AG09309 (cell line): ENCODE data around the gene NUP50.
A peak's percentile ranks its signal among the peaks of the same experiment; 100 is the strongest.
"Not testable (repeated sequence)": the region's sequence is repeated elsewhere in the genome, so short reads cannot be mapped to it uniquely, and the experiment has no call there.

Source experiments
- DNase-seq: peaks from one replicate; pipeline ENCODE4 v3.0.0-alpha.2; 2010; ENCODE audit warnings: low read depth
- H3K4me3 ChIP-seq: 2 replicates; pipeline ENCODE4 v1.5.1; 2011; ENCODE audit warnings: mild to moderate bottlenecking, low read depth, low read length, moderate library complexity; ENCODE audit not compliant: control insufficient read depth
- TF ChIP-seq, protein P1 (sequence below): IDR thresholded peaks from 2 replicates; pipeline ENCODE4 v1.5.1; 2011; ENCODE audit warnings: mild to moderate bottlenecking, low read depth, low read length, inconsistent platforms; ENCODE audit not compliant: insufficient read depth, control insufficient read depth; ENCODE audit errors: missing control alignments

NUP50 gene

GRCh38 chr22:45190202-45190872 lies 26.6 kb downstream of the NUP50 start:
- H3K4me3 ChIP-seq, result no peak overlapping the region
- TF ChIP-seq, protein P1, sequence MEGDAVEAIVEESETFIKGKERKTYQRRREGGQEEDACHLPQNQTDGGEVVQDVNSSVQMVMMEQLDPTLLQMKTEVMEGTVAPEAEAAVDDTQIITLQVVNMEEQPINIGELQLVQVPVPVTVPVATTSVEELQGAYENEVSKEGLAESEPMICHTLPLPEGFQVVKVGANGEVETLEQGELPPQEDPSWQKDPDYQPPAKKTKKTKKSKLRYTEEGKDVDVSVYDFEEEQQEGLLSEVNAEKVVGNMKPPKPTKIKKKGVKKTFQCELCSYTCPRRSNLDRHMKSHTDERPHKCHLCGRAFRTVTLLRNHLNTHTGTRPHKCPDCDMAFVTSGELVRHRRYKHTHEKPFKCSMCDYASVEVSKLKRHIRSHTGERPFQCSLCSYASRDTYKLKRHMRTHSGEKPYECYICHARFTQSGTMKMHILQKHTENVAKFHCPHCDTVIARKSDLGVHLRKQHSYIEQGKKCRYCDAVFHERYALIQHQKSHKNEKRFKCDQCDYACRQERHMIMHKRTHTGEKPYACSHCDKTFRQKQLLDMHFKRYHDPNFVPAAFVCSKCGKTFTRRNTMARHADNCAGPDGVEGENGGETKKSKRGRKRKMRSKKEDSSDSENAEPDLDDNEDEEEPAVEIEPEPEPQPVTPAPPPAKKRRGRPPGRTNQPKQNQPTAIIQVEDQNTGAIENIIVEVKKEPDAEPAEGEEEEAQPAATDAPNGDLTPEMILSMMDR, result no peak
- DNase-seq, result no peak

GRCh38 chr22:45191746-45192145 lies 28.0 kb downstream of the NUP50 start:
- not testable (repeated sequence) for DNase-seq, H3K4me3 ChIP-seq

GRCh38 chr22:45192701-45193187 lies 29.0 kb downstream of the NUP50 start:
- no peak for DNase-seq
- TF ChIP-seq, protein P1, result peak; percentile 7
- H3K4me3 ChIP-seq, result no peak overlapping the region

GRCh38 chr22:45194686-45195085 lies 31.0 kb downstream of the NUP50 start:
- no peak overlapping the region for H3K4me3 ChIP-seq
- TF ChIP-seq, protein P1, result no peak
- DNase-seq, result no peak

- DNase-seq, result no peak
- H3K4me3 ChIP-seq, result no peak overlapping the region
- TF ChIP-seq, protein P1, result no peak
These were observed 31.9 kb downstream of the NUP50 start for GRCh38 chr22:45195616-45196015.

GRCh38 chr22:45196308-45196707 lies 32.6 kb downstream of the NUP50 start:
- no peak overlapping the region for H3K4me3 ChIP-seq
- no peak for DNase-seq
- TF ChIP-seq, protein P1, result no peak

GRCh38 chr22:45196926-45197605 lies 33.3 kb downstream of the NUP50 start:
- no peak for DNase-seq
- H3K4me3 ChIP-seq, result no peak overlapping the region
- TF ChIP-seq, protein P1, result no peak
